ENCODE data around the gene FPGS. TPM values are rescaled to one million over a fixed set of nuclear protein-coding genes. Genes with fewer than 3 reads are reported as not detected.
A peak's percentile ranks its signal among the peaks of the same experiment; 100 is the strongest.

Gene FPGS
- total and polyA plus RNA-seq, 3 donors from 2014 or later = 37.9 to 105 (median 99.3) TPM

DNA sequence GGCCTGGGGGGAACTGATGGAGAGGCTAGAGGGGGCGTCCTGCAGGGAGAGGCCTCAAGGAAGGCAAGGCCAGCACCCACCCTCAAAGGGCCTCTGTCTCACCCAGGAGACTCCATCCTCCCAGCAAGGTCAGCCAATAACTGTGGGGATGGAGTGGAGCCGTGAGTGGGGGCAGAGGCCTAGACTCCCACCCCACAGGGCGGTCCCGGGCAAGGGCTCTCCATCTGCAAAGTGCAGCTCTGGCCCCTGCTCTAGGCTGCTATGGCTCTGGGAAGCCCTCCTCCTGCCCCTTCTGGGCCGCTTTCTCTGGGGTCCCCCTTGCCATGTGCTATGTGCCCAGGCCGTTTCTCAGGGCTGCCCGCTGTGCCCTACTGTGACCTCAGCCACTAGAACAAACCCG lies 14.0 kb downstream of the FPGS start:
- no peak for TF ChIP-seq POLR2A (IDR thresholded peaks at IDR 0.05)
- TF ChIP-seq, protein P1, sequence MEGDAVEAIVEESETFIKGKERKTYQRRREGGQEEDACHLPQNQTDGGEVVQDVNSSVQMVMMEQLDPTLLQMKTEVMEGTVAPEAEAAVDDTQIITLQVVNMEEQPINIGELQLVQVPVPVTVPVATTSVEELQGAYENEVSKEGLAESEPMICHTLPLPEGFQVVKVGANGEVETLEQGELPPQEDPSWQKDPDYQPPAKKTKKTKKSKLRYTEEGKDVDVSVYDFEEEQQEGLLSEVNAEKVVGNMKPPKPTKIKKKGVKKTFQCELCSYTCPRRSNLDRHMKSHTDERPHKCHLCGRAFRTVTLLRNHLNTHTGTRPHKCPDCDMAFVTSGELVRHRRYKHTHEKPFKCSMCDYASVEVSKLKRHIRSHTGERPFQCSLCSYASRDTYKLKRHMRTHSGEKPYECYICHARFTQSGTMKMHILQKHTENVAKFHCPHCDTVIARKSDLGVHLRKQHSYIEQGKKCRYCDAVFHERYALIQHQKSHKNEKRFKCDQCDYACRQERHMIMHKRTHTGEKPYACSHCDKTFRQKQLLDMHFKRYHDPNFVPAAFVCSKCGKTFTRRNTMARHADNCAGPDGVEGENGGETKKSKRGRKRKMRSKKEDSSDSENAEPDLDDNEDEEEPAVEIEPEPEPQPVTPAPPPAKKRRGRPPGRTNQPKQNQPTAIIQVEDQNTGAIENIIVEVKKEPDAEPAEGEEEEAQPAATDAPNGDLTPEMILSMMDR (IDR thresholded peaks at IDR 0.05) = no peak
- WGBS, 2 donors = 55 to 78% methylated on average over 2 to 7 of the region's 8 CpGs
- intact Hi-C loops (cut with DNase I; ENCODE audit: low total_unique reads) = no loop called here
- DNase-seq = no peak
- Histone ChIP-seq H3K4me3 (no peak overlapping the region), H3K27ac (peak overlapping the region in 1 of 2 donors; percentile 66), H3K9me3 (no peaks in the 10 kb centered on the region), H3K4me1 (peaks cover 13% of the 10 kb centered on the region), H3K27me3 (no peaks in the 10 kb centered on the region), H3K36me3 (ENCODE audit: low read depth, missing control alignments) (no peaks in the 10 kb centered on the region)

DNA sequence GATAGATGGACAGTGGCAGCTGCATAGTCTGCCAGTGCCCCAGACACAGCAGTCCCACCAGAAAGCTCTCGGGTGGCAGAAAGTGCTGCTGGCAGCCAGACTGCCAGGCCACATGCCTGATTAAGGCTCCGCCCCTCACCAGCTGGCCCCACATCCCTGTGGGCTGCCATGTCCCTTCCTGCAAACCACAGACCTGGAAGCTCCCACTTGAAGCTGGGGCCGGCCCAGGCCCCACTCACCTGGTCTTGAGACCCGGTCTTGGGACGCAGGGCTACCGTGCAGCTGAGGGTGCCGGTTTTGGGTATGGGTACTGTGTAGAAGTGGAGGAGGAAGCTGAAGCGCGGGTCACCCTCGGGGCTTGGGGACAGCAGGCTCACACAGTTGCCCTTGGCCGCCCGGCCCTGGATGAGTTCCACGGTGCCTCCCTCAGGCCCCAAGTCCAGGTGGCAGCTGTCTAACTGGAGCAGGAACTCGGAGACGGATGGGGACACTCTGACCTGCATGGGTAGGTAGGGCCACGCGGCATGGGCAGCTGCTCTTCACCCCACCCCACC lies 15.3 kb downstream of the FPGS start:
- 49 to 69% methylated on average over 7 to 17 of the region's 17 CpGs for WGBS, 2 donors
- H3K4me3 ChIP-seq = no peak overlapping the region
- no peaks in the 10 kb centered on the region for H3K9me3 ChIP-seq
- intact Hi-C loops (cut with DNase I; ENCODE audit: low total_unique reads) = no loop called here
- peaks cover 15% of the 10 kb centered on the region for H3K4me1 ChIP-seq
- no peak for TF ChIP-seq POLR2A (IDR thresholded peaks at IDR 0.05)
- TF ChIP-seq, protein P1 (IDR thresholded peaks at IDR 0.05) = no peak
- H3K27me3 ChIP-seq = no peaks in the 10 kb centered on the region
- no peak for DNase-seq
- H3K27ac ChIP-seq = peak overlapping the region in 1 of 2 donors; percentile 66
- H3K36me3 ChIP-seq (ENCODE audit: low read depth, missing control alignments) = no peaks in the 10 kb centered on the region

DNA sequence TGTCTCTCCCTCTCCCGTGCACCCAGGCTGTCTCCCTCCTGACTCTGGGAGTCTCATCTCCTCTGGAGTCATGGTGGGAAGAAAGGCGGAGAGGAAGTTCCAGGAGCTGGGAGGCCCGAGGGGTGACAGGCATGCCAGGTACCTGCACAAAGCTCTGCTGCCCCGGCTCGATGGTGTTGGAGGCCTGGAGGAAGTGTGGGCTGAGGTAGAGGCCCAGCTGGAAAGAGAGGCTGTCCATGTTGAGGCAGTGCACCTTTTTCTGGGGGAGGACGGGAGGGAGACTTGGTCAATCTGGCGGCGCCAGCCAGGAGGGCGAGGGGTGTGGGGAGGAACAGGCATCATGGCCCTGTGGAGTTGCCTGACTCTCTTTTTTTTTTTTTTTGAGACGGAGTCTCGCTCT lies 15.9 kb downstream of the FPGS start:
- H3K36me3 ChIP-seq (ENCODE audit: low read depth, missing control alignments) = no peaks in the 10 kb centered on the region
- H3K9me3 ChIP-seq = no peaks in the 10 kb centered on the region
- intact Hi-C loops (cut with DNase I; ENCODE audit: low total_unique reads) = no loop called here
- peaks cover 16% of the 10 kb centered on the region for H3K4me1 ChIP-seq
- peak overlapping the region in 1 of 2 donors; percentile 66 for H3K27ac ChIP-seq
- no peak overlapping the region for H3K4me3 ChIP-seq
- H3K27me3 ChIP-seq = no peaks in the 10 kb centered on the region
- 82 to 90% methylated on average over 11 of the region's 11 CpGs for WGBS, 2 donors
- TF ChIP-seq POLR2A (IDR thresholded peaks at IDR 0.05) = no peak
- TF ChIP-seq, protein P1 (IDR thresholded peaks at IDR 0.05) = no peak
- no peak for DNase-seq

DNA sequence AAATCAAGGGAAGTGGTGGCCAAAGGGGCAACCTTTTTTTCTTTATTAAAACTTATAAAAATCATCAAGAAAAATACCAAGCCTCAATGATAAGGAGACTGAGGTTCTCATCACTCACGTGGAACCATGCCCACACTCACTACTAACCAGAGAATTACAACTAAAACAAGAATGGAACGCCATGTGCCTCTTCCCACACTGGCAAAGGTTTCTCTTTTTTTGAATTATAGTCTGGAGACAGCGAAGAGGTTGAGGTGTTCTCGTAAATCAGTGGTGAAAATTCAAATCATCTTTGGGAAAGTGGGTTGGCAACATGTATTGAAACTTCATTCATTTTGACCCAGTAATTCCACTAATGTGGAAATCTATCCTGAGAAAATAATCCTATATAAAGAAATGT lies 19.4 kb downstream of the FPGS start:
- Histone ChIP-seq H3K9me3 (no peaks in the 10 kb centered on the region), H3K4me3 (no peak overlapping the region), H3K27me3 (no peaks in the 10 kb centered on the region), H3K36me3 (ENCODE audit: low read depth, missing control alignments) (no peaks in the 10 kb centered on the region), H3K4me1 (peaks cover 40% of the 10 kb centered on the region), H3K27ac (peak overlapping the region in 1 of 2 donors; percentile 55)
- intact Hi-C loops (cut with DNase I; ENCODE audit: low total_unique reads) = no loop called here
- WGBS, 2 donors = 49 to 59% methylated on average over 4 of the region's 4 CpGs
- no peak for TF ChIP-seq POLR2A (IDR thresholded peaks at IDR 0.05)
- TF ChIP-seq, protein P1 (IDR thresholded peaks at IDR 0.05) = no peak
- DNase-seq = no peak

Measured in testis (tissue), 3 donors.